Measurements from ENCODE around the gene TMEM151A.

The TMEM151A gene

DNA sequence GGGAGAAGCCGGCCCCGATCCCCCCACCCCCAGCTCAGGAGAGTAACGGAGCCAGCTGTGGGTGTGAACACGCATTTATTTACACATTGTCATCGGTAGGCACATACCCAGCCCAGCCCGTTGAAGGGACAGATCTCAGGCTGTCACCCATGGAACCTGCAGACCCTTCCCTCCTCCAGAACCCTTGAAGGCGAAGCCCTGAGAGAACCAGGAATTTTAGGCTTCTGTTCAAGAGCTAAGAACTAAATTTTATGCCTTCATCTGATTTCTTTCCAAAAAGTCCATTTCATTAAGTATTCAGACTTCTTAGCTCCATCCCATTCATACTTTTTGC, 53.6 kb downstream of the TMEM151A start:
- TF ChIP-seq, protein P1, sequence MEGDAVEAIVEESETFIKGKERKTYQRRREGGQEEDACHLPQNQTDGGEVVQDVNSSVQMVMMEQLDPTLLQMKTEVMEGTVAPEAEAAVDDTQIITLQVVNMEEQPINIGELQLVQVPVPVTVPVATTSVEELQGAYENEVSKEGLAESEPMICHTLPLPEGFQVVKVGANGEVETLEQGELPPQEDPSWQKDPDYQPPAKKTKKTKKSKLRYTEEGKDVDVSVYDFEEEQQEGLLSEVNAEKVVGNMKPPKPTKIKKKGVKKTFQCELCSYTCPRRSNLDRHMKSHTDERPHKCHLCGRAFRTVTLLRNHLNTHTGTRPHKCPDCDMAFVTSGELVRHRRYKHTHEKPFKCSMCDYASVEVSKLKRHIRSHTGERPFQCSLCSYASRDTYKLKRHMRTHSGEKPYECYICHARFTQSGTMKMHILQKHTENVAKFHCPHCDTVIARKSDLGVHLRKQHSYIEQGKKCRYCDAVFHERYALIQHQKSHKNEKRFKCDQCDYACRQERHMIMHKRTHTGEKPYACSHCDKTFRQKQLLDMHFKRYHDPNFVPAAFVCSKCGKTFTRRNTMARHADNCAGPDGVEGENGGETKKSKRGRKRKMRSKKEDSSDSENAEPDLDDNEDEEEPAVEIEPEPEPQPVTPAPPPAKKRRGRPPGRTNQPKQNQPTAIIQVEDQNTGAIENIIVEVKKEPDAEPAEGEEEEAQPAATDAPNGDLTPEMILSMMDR (IDR thresholded peaks at IDR 0.05), result no peak

Measured in LNCAP (cell line).